D721Med (cell line): Measurements from ENCODE around the gene USP20.

Experiments used
- DNase-seq: peaks from one replicate; pipeline ENCODE4 v3.0.0; 2011; ENCODE audit warnings: low spot score; ENCODE audit not compliant: insufficient read length
- FAIRE-seq: peaks from 2 replicates; lab custom pipeline; 2011; peaks lifted over from hg19 to GRCh38; lab: Jason Lieb, UNC
- CTCF ChIP-seq: IDR thresholded peaks from 2 replicates; pipeline ENCODE4 v1.5.1; 2012; ENCODE audit warnings: mild to moderate bottlenecking, control low read depth; ENCODE audit not compliant: insufficient read depth; ENCODE audit errors: missing control alignments

The USP20 gene

GRCh38 chr9:129854588-129855110 is 19.4 kb downstream of the USP20 start:
- FAIRE-seq (no peak), DNase-seq (no peak)
- no peak for TF ChIP-seq CTCF

DNA sequence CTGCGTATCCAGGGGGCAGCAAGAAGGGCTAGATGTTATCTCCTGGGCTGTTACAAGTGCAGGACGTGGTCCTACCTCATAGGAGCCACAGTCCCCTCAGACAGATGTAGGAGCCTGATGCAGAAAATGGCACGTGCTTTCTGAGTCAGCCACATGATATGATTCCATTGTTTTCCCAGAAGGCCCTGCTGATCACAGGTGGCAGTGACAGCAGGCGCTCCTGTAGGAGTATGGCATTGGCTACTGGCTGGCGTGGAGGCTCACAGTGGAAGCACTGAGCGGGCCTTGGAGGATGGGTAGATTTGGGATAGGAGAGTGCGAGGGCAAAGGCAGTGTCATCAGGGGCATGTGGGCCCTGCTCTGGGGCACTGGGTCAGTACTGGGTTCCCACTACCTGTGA is 21.9 kb downstream of the USP20 start:
- no peak for DNase-seq
- no peak for TF ChIP-seq CTCF
- no peak for FAIRE-seq

GRCh38 chr9:129858167-129858962 is 23.1 kb downstream of the USP20 start:
- no peak for FAIRE-seq
- no peak for TF ChIP-seq CTCF
- DNase-seq: no peak

DNA sequence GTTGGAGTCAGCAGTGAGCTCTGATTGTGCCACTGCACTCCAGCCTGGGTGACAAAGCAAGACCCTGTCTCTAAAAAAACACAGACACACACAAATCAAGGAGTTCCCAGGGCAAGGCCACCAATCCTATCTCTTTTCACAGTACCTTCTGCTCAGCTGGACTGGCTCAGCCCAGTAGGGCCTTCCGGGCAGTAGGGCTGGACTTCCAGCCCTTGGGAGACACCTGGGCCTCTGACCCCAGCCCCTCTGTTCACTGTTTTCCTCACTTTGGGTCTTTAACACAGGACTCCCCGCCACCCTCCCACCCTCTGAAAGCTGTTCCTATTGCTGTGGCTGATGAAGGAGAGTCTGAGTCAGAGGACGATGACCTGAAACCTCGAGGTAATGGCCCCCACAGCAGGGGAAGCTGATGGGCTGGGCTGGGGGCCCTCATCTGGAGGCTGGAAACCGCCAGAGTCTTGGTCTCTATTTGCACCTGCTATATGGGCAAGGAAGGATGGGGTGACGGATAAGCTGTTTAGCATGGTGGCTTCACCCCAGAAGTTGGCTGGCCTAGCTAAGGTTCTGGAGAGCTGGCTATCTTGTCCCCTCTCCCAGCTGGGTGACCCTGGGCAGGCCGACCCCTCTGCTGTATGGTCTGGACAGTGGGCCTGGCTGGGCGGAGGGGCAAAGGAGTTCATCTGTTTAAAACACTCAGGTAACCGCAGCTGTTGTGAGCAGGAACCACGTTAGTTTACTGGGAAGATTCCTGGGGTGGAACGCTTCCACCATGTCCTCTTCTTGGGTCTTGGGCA is 25.6 kb downstream of the USP20 start:
- no peak for TF ChIP-seq CTCF
- no peak for FAIRE-seq
- no peak for DNase-seq

DNA sequence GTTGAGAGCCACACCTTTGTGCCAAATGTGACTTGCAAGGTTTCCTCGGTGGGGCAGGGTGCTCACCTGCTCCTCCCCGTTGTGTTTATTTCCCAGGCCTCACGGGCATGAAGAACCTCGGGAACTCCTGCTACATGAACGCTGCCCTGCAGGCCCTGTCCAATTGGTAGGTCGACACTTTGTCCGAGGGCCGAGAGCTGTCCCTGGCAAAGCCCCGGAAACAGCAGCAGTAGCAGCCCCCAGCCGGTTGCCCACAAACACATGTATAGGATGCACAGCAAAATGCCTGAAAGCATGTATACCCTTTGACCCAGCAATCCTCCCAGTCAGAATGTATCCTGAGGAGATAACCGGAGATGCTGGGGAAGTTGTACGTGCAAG is 26.2 kb downstream of the USP20 start:
- FAIRE-seq (no peak), DNase-seq (no peak)
- TF ChIP-seq CTCF: no peak

DNA sequence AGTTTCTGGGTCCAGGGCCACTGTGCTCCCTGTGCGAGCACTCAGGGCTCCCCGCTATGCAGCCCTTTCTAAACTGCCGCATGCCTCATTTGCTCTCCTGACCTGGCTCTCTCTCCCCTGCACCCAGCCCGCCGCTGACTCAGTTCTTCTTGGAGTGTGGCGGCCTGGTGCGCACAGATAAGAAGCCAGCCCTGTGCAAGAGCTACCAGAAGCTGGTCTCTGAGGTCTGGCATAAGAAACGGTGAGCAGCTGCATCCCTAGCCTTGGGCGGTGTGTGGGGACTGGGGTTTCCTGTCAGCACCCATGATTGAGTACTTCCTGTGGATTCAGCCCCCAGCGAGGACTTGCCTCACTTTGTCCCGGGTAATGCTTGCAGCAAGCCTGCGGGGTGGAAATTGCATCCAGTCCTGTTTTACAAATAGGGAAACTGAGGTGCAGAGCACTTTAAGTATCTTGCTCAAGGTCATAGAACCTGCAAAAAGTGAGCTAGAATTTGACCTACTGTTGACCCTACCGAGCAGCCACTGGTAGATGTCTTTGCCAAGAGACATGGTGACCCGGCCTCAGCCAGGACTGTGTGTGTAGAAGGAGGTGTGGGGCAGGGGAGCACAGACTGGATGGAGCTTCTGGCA is 27.9 kb downstream of the USP20 start:
- DNase-seq (no peak), FAIRE-seq (no peak)
- TF ChIP-seq CTCF: no peak
